Fibroblast of the aortic adventitia (primary cell): ENCODE results near the gene ELP2. TPM values are rescaled to one million over a fixed set of nuclear protein-coding genes. Genes with fewer than 3 reads are reported as not detected.
A peak's percentile ranks its signal among the peaks of the same experiment; 100 is the strongest.

Experiments used
- DNase-seq: peaks from one replicate; pipeline ENCODE4 v3.0.0-alpha.2; 2010; ENCODE audit warnings: low read depth
- H3K4me3 ChIP-seq: 2 replicates; pipeline ENCODE4 v1.5.1; 2011; ENCODE audit warnings: low read depth, mild to moderate bottlenecking, control low read depth, low read length, moderate library complexity
- CTCF ChIP-seq: IDR thresholded peaks from 2 replicates; pipeline ENCODE4 v1.5.1; 2011; ENCODE audit warnings: mild to moderate bottlenecking, low read length, control low read depth, inconsistent platforms; ENCODE audit not compliant: insufficient read depth
- total RNA-seq: library from RNA; depleted of rRNA; stranded (reverse); fragments of >200 nt; gene quantifications from 2 replicates; pipeline ENCODE4 v1.2.3, GENCODE V29; 2012; ENCODE audit warnings: low replicate concordance

ELP2 gene
- total RNA-seq, 1 donor = 83.3 TPM

GRCh38 chr18:36130883-36131653 lies 1.4 kb downstream of the ELP2 start:
- peak overlapping the region; percentile 99 for H3K4me3 ChIP-seq
- TF ChIP-seq CTCF = no peak
- no peak for DNase-seq

- H3K4me3 ChIP-seq = peak overlapping the region; percentile 42
- no peak for TF ChIP-seq CTCF
- DNase-seq = no peak
Measured at GRCh38 chr18:36131692-36132483, 2.2 kb downstream of the ELP2 start.

GRCh38 chr18:36132756-36133155 lies 3.1 kb downstream of the ELP2 start:
- TF ChIP-seq CTCF = no peak
- DNase-seq = no peak
- no peak overlapping the region for H3K4me3 ChIP-seq

- TF ChIP-seq CTCF = no peak
- no peak overlapping the region for H3K4me3 ChIP-seq
- DNase-seq = no peak
Measured at GRCh38 chr18:36135264-36135663, 5.6 kb downstream of the ELP2 start.

GRCh38 chr18:36139245-36139644 lies 9.5 kb downstream of the ELP2 start:
- H3K4me3 ChIP-seq = no peak overlapping the region
- DNase-seq = no peak
- TF ChIP-seq CTCF = no peak

- H3K4me3 ChIP-seq = no peak overlapping the region
- TF ChIP-seq CTCF = no peak
- no peak for DNase-seq
Measured at GRCh38 chr18:36141576-36141975, 11.9 kb downstream of the ELP2 start.
